RWPE2 (cell line): ENCODE results near the gene CTNNA1.

Source experiments
- ATAC-seq: fragments of 200-7000 bp; cut with Tn5 transposase; 3 replicates; pipeline ENCODE4 v1.9.1; 2021; ENCODE audit warnings: low read depth
- DNase-seq: peaks from one replicate; pipeline ENCODE4 v3.0.0-alpha.2; 2020; ENCODE audit warnings: low spot score
- H3K27ac ChIP-seq: fragments of 450-650 bp; 2 replicates; pipeline ENCODE4 v1.5.1; 2017; ENCODE audit warnings: mild to moderate bottlenecking; ENCODE audit not compliant: poor library complexity, severe bottlenecking
- H3K27me3 ChIP-seq: fragments of 250-450 bp; sonication (Bioruptor Pico); 2 replicates; pipeline ENCODE4 v1.5.1; 2021; ENCODE audit warnings: mild to moderate bottlenecking, moderate library complexity; ENCODE audit not compliant: insufficient read depth, poor library complexity, severe bottlenecking
- H3K36me3 ChIP-seq: fragments of 250-450 bp; sonication (Bioruptor Pico); 2 replicates; pipeline ENCODE4 v1.5.1; 2020; ENCODE audit warnings: low read depth, mild to moderate bottlenecking, moderate library complexity
- H3K4me1 ChIP-seq: fragments of 250-450 bp; sonication (Bioruptor Pico); 2 replicates; pipeline ENCODE4 v1.5.1; 2021; ENCODE audit warnings: mild to moderate bottlenecking, moderate library complexity; ENCODE audit not compliant: insufficient read depth, poor library complexity, severe bottlenecking
- H3K4me3 ChIP-seq: fragments of 250-450 bp; sonication (Bioruptor Pico); 2 replicates; pipeline ENCODE4 v1.5.1; 2021; ENCODE audit warnings: mild to moderate bottlenecking, moderate library complexity; ENCODE audit not compliant: severe bottlenecking
- H3K9me3 ChIP-seq: fragments of 250-450 bp; sonication (Bioruptor Pico); 2 replicates; pipeline ENCODE4 v1.5.1; 2021; ENCODE audit warnings: mild to moderate bottlenecking, moderate library complexity; ENCODE audit not compliant: severe bottlenecking
- TF ChIP-seq, protein P1 (sequence below): fragments of 450-650 bp; IDR thresholded peaks from one replicate; pipeline ENCODE4 v1.5.1; 2017; ENCODE audit warnings: mild to moderate bottlenecking, moderate library complexity; ENCODE audit not compliant: poor library complexity, severe bottlenecking

CTNNA1 gene

GRCh38 chr5:138963763-138964371 is 210.6 kb downstream of the CTNNA1 start:
- no peaks in the 10 kb centered on the region for H3K9me3 ChIP-seq
- no peak overlapping the region for H3K27ac ChIP-seq
- no peaks in the 10 kb centered on the region for H3K36me3 ChIP-seq
- TF ChIP-seq, protein P1, sequence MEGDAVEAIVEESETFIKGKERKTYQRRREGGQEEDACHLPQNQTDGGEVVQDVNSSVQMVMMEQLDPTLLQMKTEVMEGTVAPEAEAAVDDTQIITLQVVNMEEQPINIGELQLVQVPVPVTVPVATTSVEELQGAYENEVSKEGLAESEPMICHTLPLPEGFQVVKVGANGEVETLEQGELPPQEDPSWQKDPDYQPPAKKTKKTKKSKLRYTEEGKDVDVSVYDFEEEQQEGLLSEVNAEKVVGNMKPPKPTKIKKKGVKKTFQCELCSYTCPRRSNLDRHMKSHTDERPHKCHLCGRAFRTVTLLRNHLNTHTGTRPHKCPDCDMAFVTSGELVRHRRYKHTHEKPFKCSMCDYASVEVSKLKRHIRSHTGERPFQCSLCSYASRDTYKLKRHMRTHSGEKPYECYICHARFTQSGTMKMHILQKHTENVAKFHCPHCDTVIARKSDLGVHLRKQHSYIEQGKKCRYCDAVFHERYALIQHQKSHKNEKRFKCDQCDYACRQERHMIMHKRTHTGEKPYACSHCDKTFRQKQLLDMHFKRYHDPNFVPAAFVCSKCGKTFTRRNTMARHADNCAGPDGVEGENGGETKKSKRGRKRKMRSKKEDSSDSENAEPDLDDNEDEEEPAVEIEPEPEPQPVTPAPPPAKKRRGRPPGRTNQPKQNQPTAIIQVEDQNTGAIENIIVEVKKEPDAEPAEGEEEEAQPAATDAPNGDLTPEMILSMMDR, result no peak
- ATAC-seq (no peak), DNase-seq (no peak)
- H3K27me3 ChIP-seq, result no peaks in the 10 kb centered on the region
- H3K4me1 ChIP-seq, result no peaks in the 10 kb centered on the region
- no peak overlapping the region for H3K4me3 ChIP-seq

- Histone ChIP-seq H3K9me3 (no peaks in the 10 kb centered on the region), H3K27ac (no peak overlapping the region), H3K4me3 (no peak overlapping the region), H3K36me3 (no peaks in the 10 kb centered on the region), H3K4me1 (no peaks in the 10 kb centered on the region), H3K27me3 (no peaks in the 10 kb centered on the region)
- DNase-seq, result no peak
- TF ChIP-seq, protein P1, result no peak
- no peak for ATAC-seq
Observed at GRCh38 chr5:138964647-138965201, 211.5 kb downstream of the CTNNA1 start.

DNA sequence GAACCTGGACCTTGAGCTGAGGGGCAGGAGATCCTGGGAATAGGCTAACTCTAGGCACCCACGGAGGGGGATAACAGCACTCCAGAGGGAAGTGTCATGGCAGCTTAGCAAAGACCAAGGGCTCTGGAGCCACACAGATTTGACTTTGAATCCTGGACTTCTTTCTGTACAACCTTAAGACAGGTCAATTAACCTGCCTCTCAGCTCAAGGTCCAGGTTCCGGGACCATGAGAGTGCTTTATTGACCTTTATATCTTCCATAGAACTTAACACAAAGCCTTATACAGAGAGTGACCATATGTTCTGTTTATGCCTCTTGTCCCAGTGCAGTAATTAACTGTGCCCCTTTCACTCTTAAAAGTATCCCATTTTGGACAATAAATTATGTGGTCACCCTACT is 212.4 kb downstream of the CTNNA1 start:
- TF ChIP-seq, protein P1, result no peak
- no peaks in the 10 kb centered on the region for H3K4me1 ChIP-seq
- ATAC-seq, result no peak

GRCh38 chr5:138966236-138966985 is 213.2 kb downstream of the CTNNA1 start:
- no peaks in the 10 kb centered on the region for H3K27me3 ChIP-seq
- no peaks in the 10 kb centered on the region for H3K9me3 ChIP-seq
- TF ChIP-seq, protein P1, result no peak
- H3K36me3 ChIP-seq, result no peaks in the 10 kb centered on the region
- DNase-seq (peak; percentile 6), ATAC-seq (no peak)
- no peaks in the 10 kb centered on the region for H3K4me1 ChIP-seq
- no peak overlapping the region for H3K27ac ChIP-seq
- no peak overlapping the region for H3K4me3 ChIP-seq

More for the DNA sequence above, 212.4 kb downstream of the CTNNA1 start:
- no peak for DNase-seq
- no peak overlapping the region for H3K27ac ChIP-seq
- no peaks in the 10 kb centered on the region for H3K36me3 ChIP-seq
- no peaks in the 10 kb centered on the region for H3K9me3 ChIP-seq
- H3K27me3 ChIP-seq, result no peaks in the 10 kb centered on the region
- H3K4me3 ChIP-seq, result no peak overlapping the region
